OCI-LY3 (cell line): ENCODE data around the gene CELF4.

Experiments
- H2AFZ ChIP-seq: fragments of 200-600, 300-600 bp; shearing (Covaris generic); 2 replicates; pipeline ENCODE4 v1.6.0; 2014; ENCODE audit warnings: antibody characterized with exemption, low read depth, low read length
- H3K27ac ChIP-seq: fragments of 200-600, 300-600 bp; sonication (generic); 2 replicates; pipeline ENCODE4 v1.5.1; 2014; ENCODE audit warnings: mild to moderate bottlenecking, low read length, moderate library complexity, mixed read lengths
- H3K27me3 ChIP-seq: fragments of 200-600, 300-600 bp; sonication (generic); 2 replicates; pipeline ENCODE4 v1.6.1; 2014; ENCODE audit warnings: low read depth, low read length, mixed read lengths
- H3K36me3 ChIP-seq: fragments of 200-600, 300-600 bp; sonication (generic); replicated peaks from 2 replicates; pipeline ENCODE3; 2014; ENCODE audit warnings: low read depth, low read length, mixed read lengths
- H3K4me1 ChIP-seq: fragments of 300-600, 200-600 bp; sonication (generic); 2 replicates; pipeline ENCODE4 v1.6.1; 2014; ENCODE audit warnings: low read length, mixed read lengths
- H3K4me2 ChIP-seq: fragments of 200-600, 300-600 bp; sonication (generic); 2 replicates; pipeline ENCODE4 v1.6.1; 2014; ENCODE audit warnings: low read length, mixed read lengths
- H3K4me3 ChIP-seq: fragments of 300-600, 200-600 bp; sonication (generic); 2 replicates; pipeline ENCODE4 v1.5.1; 2014; ENCODE audit warnings: antibody characterized with exemption, mild to moderate bottlenecking, low read length, moderate library complexity
- H3K79me2 ChIP-seq: fragments of 300-600, 200-600 bp; shearing (Covaris generic); 2 replicates; pipeline ENCODE4 v1.6.1; 2014; ENCODE audit warnings: mild to moderate bottlenecking, low read length, mixed read lengths
- H3K9ac ChIP-seq: fragments of 300-600, 200-600 bp; shearing (Covaris generic); 2 replicates; pipeline ENCODE4 v1.6.0; 2014; ENCODE audit warnings: mild to moderate bottlenecking, low read length, moderate library complexity
- H3K9me3 ChIP-seq: fragments of 200-600, 300-600 bp; shearing (Covaris generic); 2 replicates; pipeline ENCODE4 v1.6.1; 2014; ENCODE audit warnings: low read length, mixed read lengths; ENCODE audit not compliant: insufficient read depth
- H4K20me1 ChIP-seq: fragments of 200-600, 300-600 bp; sonication (generic); 2 replicates; pipeline ENCODE4 v1.6.1; 2016; ENCODE audit warnings: low read length, mixed read lengths; ENCODE audit not compliant: insufficient read depth
- CTCF ChIP-seq: fragments of 200-600, 300-600 bp; sonication (generic); IDR thresholded peaks from 2 replicates; pipeline ENCODE4 v1.5.1; 2014; ENCODE audit warnings: antibody characterized with exemption, low read length, low read depth
- EZH2phosphoT487 ChIP-seq: fragments of 200-600 bp; shearing (Covaris generic); IDR thresholded peaks from 2 replicates; pipeline ENCODE4 v1.6.1; 2018; ENCODE audit warnings: antibody characterized with exemption, mixed run types, low read depth

The CELF4 gene

GRCh38 chr18:37493352-37493935 lies 72.2 kb downstream of the CELF4 start:
- no peak for TF ChIP-seq CTCF
- Histone ChIP-seq H3K27ac (no peak overlapping the region), H3K27me3 (peaks cover 26% of the 10 kb centered on the region), H3K9ac (no peak overlapping the region), H3K4me2 (no peak overlapping the region), H3K4me3 (no peak overlapping the region), H3K9me3 (no peaks in the 10 kb centered on the region), H3K4me1 (no peaks in the 10 kb centered on the region), H4K20me1 (no peaks in the 10 kb centered on the region), H3K79me2 (no peaks in the 10 kb centered on the region), H3K36me3 (no peaks in the 10 kb centered on the region), H2AFZ (no peak overlapping the region)

GRCh38 chr18:37492952-37493351 lies 72.6 kb downstream of the CELF4 start:
- Histone ChIP-seq H3K36me3 (no peaks in the 10 kb centered on the region), H3K4me3 (no peak overlapping the region), H4K20me1 (no peaks in the 10 kb centered on the region), H3K4me1 (no peaks in the 10 kb centered on the region), H3K9me3 (no peaks in the 10 kb centered on the region), H2AFZ (no peak overlapping the region), H3K27ac (no peak overlapping the region), H3K27me3 (peaks cover 31% of the 10 kb centered on the region), H3K9ac (no peak overlapping the region), H3K79me2 (no peaks in the 10 kb centered on the region), H3K4me2 (no peak overlapping the region)
- no peak for TF ChIP-seq EZH2phosphoT487
- TF ChIP-seq CTCF: no peak

GRCh38 chr18:37491526-37491925 lies 74.1 kb downstream of the CELF4 start:
- Histone ChIP-seq H3K79me2 (no peaks in the 10 kb centered on the region), H2AFZ (no peak overlapping the region), H3K4me3 (no peak overlapping the region), H3K4me1 (no peaks in the 10 kb centered on the region), H3K27me3 (peaks cover 29% of the 10 kb centered on the region), H3K9ac (no peak overlapping the region), H3K36me3 (no peaks in the 10 kb centered on the region), H3K4me2 (no peak overlapping the region), H3K9me3 (no peaks in the 10 kb centered on the region), H4K20me1 (no peaks in the 10 kb centered on the region), H3K27ac (no peak overlapping the region)
- no peak for TF ChIP-seq CTCF
- no peak for TF ChIP-seq EZH2phosphoT487

- no peak for TF ChIP-seq EZH2phosphoT487
- no peak for TF ChIP-seq CTCF
- Histone ChIP-seq H3K27me3 (peaks cover 29% of the 10 kb centered on the region), H4K20me1 (no peaks in the 10 kb centered on the region), H3K4me1 (no peaks in the 10 kb centered on the region), H3K9me3 (no peaks in the 10 kb centered on the region), H3K9ac (no peak overlapping the region), H3K27ac (no peak overlapping the region), H3K4me3 (no peak overlapping the region), H3K36me3 (no peaks in the 10 kb centered on the region), H3K79me2 (no peaks in the 10 kb centered on the region), H3K4me2 (no peak overlapping the region), H2AFZ (no peak overlapping the region)
Measured at GRCh38 chr18:37489998-37490397, 75.6 kb downstream of the CELF4 start.
